Left ventricle myocardium inferior (tissue), 1 donor: ENCODE results near the gene STK32B. TPM values are rescaled to one million over a fixed set of nuclear protein-coding genes. Genes with fewer than 3 reads are reported as not detected.

Source experiments
- DNase-seq: peaks from one replicate; pipeline ENCODE4 v3.0.0-alpha.2; 2020
- H3K27ac ChIP-seq: fragments of 200-600 bp; replicated peaks from 2 replicates; pipeline ENCODE4 v1.8.0; 2021
- H3K27me3 ChIP-seq: fragments of 200-600 bp; 2 replicates; pipeline ENCODE4 v1.8.0; 2021; ENCODE audit warnings: low read depth
- H3K36me3 ChIP-seq: fragments of 200-600 bp; 2 replicates; pipeline ENCODE4 v1.8.0; 2021
- H3K4me1 ChIP-seq: fragments of 200-600 bp; 2 replicates; pipeline ENCODE4 v1.8.0; 2021
- H3K4me3 ChIP-seq: fragments of 200-600 bp; 2 replicates; pipeline ENCODE4 v1.8.0; 2021; ENCODE audit warnings: mild to moderate bottlenecking, moderate library complexity
- H3K9me3 ChIP-seq: fragments of 200-600 bp; replicated peaks from 2 replicates; pipeline ENCODE4 v1.8.0; 2021
- intact Hi-C: fragments of 100-400 bp; cut with micrococcal nuclease; formaldehyde crosslinking; loops from one replicate; pipeline ENCODE4 v1.11.0; 2022
- total RNA-seq: library from RNA; stranded (reverse); fragmentation: NEBNext Ultra II Directional; extraction: Animal tissue kit (Norgen Biotek cat#: 25700); gene quantifications from one replicate; pipeline ENCODE4 v1.2.1, GENCODE V29; 2021
- TF ChIP-seq, protein P1 (sequence below): fragments of 200-600 bp; IDR thresholded peaks from 2 replicates; pipeline ENCODE4 v1.8.0; 2021; ENCODE audit warnings: antibody characterized with exemption, mild to moderate bottlenecking, borderline replicate concordance
- donor health status: DM: no; HTN: yes; CAD: no; lungs with severe emphysema.

Gene STK32B
- total RNA-seq, 1 donor from 2014 or later, result 0.55 TPM

DNA sequence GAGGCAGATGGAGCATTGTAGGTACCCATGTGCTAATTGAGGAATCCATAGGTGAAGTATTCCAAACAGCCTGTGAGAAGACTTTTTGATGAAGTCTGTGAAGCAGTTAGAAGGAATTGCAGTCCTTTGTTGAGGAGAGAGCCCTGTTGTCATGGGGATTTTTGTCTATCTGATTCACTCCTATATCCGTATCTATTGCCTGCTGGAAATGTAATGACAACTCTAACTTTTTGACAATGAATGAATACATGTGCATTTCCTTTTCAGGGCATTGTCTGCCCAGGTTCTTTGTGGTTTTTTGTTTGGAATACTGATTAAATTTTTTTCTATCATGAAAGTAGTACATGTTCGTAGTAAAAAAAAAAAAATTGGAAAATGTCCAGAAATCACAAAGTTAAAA, 31.1 kb downstream of the STK32B start:
- Histone ChIP-seq H3K36me3 (no peaks in the 10 kb centered on the region), H3K9me3 (peaks cover 54% of the 10 kb centered on the region), H3K27me3 (peaks cover 8% of the 10 kb centered on the region), H3K4me3 (no peak overlapping the region), H3K27ac (no peak overlapping the region), H3K4me1 (no peaks in the 10 kb centered on the region)
- TF ChIP-seq, protein P1, sequence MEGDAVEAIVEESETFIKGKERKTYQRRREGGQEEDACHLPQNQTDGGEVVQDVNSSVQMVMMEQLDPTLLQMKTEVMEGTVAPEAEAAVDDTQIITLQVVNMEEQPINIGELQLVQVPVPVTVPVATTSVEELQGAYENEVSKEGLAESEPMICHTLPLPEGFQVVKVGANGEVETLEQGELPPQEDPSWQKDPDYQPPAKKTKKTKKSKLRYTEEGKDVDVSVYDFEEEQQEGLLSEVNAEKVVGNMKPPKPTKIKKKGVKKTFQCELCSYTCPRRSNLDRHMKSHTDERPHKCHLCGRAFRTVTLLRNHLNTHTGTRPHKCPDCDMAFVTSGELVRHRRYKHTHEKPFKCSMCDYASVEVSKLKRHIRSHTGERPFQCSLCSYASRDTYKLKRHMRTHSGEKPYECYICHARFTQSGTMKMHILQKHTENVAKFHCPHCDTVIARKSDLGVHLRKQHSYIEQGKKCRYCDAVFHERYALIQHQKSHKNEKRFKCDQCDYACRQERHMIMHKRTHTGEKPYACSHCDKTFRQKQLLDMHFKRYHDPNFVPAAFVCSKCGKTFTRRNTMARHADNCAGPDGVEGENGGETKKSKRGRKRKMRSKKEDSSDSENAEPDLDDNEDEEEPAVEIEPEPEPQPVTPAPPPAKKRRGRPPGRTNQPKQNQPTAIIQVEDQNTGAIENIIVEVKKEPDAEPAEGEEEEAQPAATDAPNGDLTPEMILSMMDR, result no peak
- DNase-seq, result no peak
- intact Hi-C loops, result no loop called here

DNA sequence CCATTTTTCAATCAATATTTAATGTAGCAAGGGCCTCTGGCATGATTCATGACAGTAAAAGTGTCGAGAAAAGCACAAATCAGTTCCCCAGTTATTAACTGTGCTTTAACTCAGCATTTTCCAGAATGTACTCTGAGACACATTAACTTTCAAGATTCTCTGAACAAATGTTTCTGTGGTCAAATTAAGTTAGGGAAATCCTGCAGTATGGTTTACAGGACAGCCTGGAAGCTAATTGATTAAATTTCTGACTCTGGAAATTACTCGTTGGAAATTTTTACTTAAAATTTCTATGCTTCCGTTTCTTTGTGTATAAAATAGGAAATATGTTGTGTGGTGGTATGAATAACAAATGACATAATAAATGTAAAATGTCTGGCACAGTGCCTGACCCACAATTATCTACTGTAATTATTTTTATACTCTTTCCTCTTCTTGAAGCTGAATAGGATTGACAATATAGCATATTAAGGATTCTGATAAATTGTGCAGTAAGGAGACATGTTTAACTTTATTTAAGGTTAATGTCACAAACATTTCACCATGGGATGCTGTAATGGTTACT, 33.7 kb downstream of the STK32B start:
- H3K4me3 ChIP-seq, result no peak overlapping the region
- intact Hi-C loops, result no loop called here

DNA sequence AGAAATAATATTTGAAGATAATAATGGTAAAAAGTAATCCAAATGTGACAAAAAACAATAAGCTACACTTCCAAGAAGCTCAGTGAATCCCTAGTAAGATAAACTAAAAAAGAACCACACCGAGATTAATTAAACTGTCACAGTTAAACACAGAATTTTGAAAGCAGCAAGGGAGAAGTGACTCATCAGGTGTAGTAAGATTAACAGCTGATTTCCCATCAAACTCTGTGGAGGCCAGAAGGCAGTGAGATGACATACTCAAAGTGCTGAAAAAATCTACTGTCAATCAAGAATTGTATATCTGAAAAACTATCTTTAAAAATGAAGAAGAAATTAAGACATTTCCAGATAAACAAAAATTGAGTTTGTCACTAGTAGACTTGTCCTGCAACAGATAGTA, 35.3 kb downstream of the STK32B start:
- Histone ChIP-seq H3K4me3 (no peak overlapping the region), H3K27ac (no peak overlapping the region), H3K9me3 (peaks cover 53% of the 10 kb centered on the region), H3K36me3 (no peaks in the 10 kb centered on the region), H3K4me1 (no peaks in the 10 kb centered on the region), H3K27me3 (no peaks in the 10 kb centered on the region)
- DNase-seq, result no peak
- intact Hi-C loops, result no loop called here
- TF ChIP-seq, protein P1, result no peak

More for the DNA sequence above, 33.7 kb downstream of the STK32B start:
- no peaks in the 10 kb centered on the region for H3K27me3 ChIP-seq
- no peaks in the 10 kb centered on the region for H3K4me1 ChIP-seq
- H3K27ac ChIP-seq, result no peak overlapping the region
- H3K9me3 ChIP-seq, result peaks cover 68% of the 10 kb centered on the region
- TF ChIP-seq, protein P1, result no peak
- no peaks in the 10 kb centered on the region for H3K36me3 ChIP-seq
- no peak for DNase-seq

DNA sequence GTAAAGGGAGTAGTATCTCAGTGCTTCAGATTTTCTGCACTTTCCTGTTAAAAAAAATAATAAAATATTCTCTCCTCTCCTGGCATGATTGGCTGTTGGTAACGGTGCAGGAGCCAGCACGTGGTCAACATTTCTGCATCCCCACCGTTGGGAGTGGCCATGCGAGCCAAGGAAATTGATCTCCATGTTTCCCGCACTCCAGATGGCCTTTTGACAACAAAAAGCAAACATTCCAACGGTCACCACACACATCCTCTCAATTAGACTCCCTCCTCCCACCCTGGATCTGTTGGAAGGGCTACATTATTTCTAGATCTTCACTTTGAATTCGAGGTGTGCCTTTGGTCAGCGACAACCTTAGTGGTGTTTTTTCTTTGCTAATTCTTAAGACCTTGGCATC, 45.0 kb downstream of the STK32B start:
- intact Hi-C loops, result no loop called here
- no peak overlapping the region for H3K4me3 ChIP-seq

DNA sequence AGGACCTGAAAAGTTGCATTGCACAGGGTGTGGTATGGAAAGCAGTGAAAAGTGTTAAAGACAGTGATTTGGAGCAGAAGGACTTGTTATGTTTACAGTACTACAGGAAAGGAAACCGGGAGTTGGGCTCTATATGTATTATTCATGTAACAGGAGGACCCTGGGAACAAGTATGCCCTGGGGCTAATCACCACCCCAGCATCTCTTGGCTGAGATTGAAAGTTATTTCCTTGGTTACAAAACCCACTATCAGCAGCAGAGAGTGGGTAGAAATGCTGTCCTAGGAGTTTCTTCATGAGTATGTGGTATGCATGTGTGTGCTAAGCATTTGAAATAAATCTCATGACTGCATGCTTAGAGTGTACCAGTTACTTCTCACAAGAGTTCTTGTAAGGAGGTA, 46.9 kb downstream of the STK32B start:
- intact Hi-C loops, result no loop called here
- H3K27me3 ChIP-seq, result peaks cover 8% of the 10 kb centered on the region
- no peak for DNase-seq

More for the DNA sequence above, 45.0 kb downstream of the STK32B start:
- DNase-seq, result no peak
- no peaks in the 10 kb centered on the region for H3K36me3 ChIP-seq
- peaks cover 21% of the 10 kb centered on the region for H3K9me3 ChIP-seq
- H3K27ac ChIP-seq, result no peak overlapping the region
- H3K27me3 ChIP-seq, result peaks cover 8% of the 10 kb centered on the region
- TF ChIP-seq, protein P1, result no peak
- no peaks in the 10 kb centered on the region for H3K4me1 ChIP-seq

More for the DNA sequence above, 46.9 kb downstream of the STK32B start:
- H3K27ac ChIP-seq, result no peak overlapping the region
- H3K4me3 ChIP-seq, result no peak overlapping the region
- TF ChIP-seq, protein P1, result no peak
- no peaks in the 10 kb centered on the region for H3K36me3 ChIP-seq
- H3K9me3 ChIP-seq, result peaks cover 15% of the 10 kb centered on the region
- no peaks in the 10 kb centered on the region for H3K4me1 ChIP-seq
